MM.1S (cell line): Measurements from ENCODE around the gene C12orf42.

ENCODE experiments used
- DNase-seq: peaks from one replicate; pipeline ENCODE4 v3.0.0-alpha.2; 2015
- H2AFZ ChIP-seq: fragments of 300-600 bp; sonication (generic); 2 replicates; pipeline ENCODE4 v1.6.0; 2016; ENCODE audit warnings: antibody characterized with exemption, low read length
- H3F3A ChIP-seq: fragments of 300-600 bp; sonication (generic); 2 replicates; pipeline ENCODE4 v1.6.1; 2016; ENCODE audit warnings: mild to moderate bottlenecking, antibody characterized with exemption, low read length, moderate library complexity, mixed read lengths; ENCODE audit not compliant: insufficient read depth
- H3K27ac ChIP-seq: fragments of 300-600 bp; sonication (generic); 2 replicates; pipeline ENCODE4 v1.5.1; 2016; ENCODE audit warnings: mild to moderate bottlenecking, low read length
- H3K27me3 ChIP-seq: fragments of 300-600 bp; sonication (generic); replicated peaks from 2 replicates; pipeline ENCODE4 v1.6.0; 2016; ENCODE audit warnings: low read length; ENCODE audit not compliant: insufficient read depth
- H3K36me3 ChIP-seq: fragments of 300-600 bp; sonication (generic); replicated peaks from 2 replicates; pipeline ENCODE4 v1.6.1; 2016; ENCODE audit warnings: mild to moderate bottlenecking, low read length, mixed read lengths; ENCODE audit not compliant: insufficient read depth
- H3K4me1 ChIP-seq: fragments of 300-600 bp; sonication (generic); 2 replicates; pipeline ENCODE4 v1.6.1; 2016; ENCODE audit warnings: low read length, mixed read lengths
- H3K4me2 ChIP-seq: fragments of 300-600 bp; sonication (generic); 2 replicates; pipeline ENCODE4 v1.6.0; 2016; ENCODE audit warnings: low read depth, low read length
- H3K4me3 ChIP-seq: fragments of 300-600 bp; sonication (generic); 2 replicates; pipeline ENCODE4 v1.5.1; 2016; ENCODE audit warnings: low read length, mixed read lengths
- H3K79me2 ChIP-seq: fragments of 300-600 bp; sonication (generic); 2 replicates; pipeline ENCODE4 v1.6.1; 2016; ENCODE audit warnings: mixed run types, low read length, mixed read lengths
- H3K9ac ChIP-seq: fragments of 300-600 bp; sonication (generic); 2 replicates; pipeline ENCODE4 v1.6.1; 2016; ENCODE audit warnings: low read length, mixed read lengths
- H3K9me2 ChIP-seq: fragments of 300-600 bp; sonication (generic); replicated peaks from 2 replicates; pipeline ENCODE4 v1.6.1; 2016; ENCODE audit warnings: mild to moderate bottlenecking, low read length, mixed read lengths; ENCODE audit not compliant: insufficient read depth
- H3K9me3 ChIP-seq: fragments of 300-600 bp; sonication (generic); replicated peaks from 2 replicates; pipeline ENCODE4 v1.6.1; 2016; ENCODE audit warnings: mild to moderate bottlenecking, low read length, mixed read lengths; ENCODE audit not compliant: insufficient read depth
- H4K20me1 ChIP-seq: fragments of 300-600 bp; sonication (generic); 2 replicates; pipeline ENCODE4 v1.6.1; 2016; ENCODE audit warnings: mild to moderate bottlenecking, low read length, moderate library complexity, mixed read lengths; ENCODE audit not compliant: insufficient read depth
- EZH2 ChIP-seq: fragments of 300-600 bp; sonication (generic); optimal IDR thresholded peaks from 2 replicates; pipeline ENCODE3; 2017; ENCODE audit warnings: low read depth, mild to moderate bottlenecking, antibody characterized with exemption, low read length, mixed read lengths
- EZH2phosphoT487 ChIP-seq: fragments of 300-600 bp; sonication (generic); IDR thresholded peaks from 2 replicates; pipeline ENCODE4 v1.6.1; 2018; ENCODE audit warnings: antibody characterized with exemption, low read length
- TF ChIP-seq, protein P1 (sequence below): fragments of 300-600 bp; sonication (generic); IDR thresholded peaks from 2 replicates; pipeline ENCODE4 v1.5.1; 2016; ENCODE audit warnings: antibody characterized with exemption, low read length, mixed read lengths

C12orf42 gene

DNA sequence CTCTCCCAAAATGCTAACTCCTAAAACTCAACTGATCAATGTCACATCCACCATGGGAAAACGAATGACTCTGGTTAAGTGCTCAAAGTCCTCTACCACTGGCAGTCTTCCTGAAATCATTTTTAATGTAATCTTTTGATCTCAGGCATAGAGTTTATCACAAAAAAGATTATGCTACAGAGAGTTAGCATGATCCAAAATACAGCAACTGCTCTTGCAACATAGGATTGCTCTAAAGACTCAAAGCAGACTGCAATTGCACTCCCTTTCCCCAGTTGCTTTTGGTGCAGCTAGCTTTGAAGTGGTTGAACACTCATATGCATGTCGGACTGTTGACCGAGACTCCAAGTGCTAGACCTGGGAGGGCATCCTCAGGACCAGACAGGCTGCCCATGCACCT, 109.3 kb downstream of the C12orf42 start:
- Histone ChIP-seq H3K4me2 (no peak overlapping the region), H3K4me1 (no peaks in the 10 kb centered on the region), H3K36me3 (no peaks in the 10 kb centered on the region), H4K20me1 (no peaks in the 10 kb centered on the region), H3K27me3 (no peaks in the 10 kb centered on the region), H3K9ac (no peak overlapping the region), H3F3A (no peaks in the 10 kb centered on the region), H3K4me3 (no peak overlapping the region), H3K79me2 (no peaks in the 10 kb centered on the region), H3K27ac (no peak overlapping the region), H2AFZ (no peak overlapping the region), H3K9me3 (no peaks in the 10 kb centered on the region), H3K9me2 (no peaks in the 10 kb centered on the region)
- DNase-seq: no peak
- TF ChIP-seq, protein P1, sequence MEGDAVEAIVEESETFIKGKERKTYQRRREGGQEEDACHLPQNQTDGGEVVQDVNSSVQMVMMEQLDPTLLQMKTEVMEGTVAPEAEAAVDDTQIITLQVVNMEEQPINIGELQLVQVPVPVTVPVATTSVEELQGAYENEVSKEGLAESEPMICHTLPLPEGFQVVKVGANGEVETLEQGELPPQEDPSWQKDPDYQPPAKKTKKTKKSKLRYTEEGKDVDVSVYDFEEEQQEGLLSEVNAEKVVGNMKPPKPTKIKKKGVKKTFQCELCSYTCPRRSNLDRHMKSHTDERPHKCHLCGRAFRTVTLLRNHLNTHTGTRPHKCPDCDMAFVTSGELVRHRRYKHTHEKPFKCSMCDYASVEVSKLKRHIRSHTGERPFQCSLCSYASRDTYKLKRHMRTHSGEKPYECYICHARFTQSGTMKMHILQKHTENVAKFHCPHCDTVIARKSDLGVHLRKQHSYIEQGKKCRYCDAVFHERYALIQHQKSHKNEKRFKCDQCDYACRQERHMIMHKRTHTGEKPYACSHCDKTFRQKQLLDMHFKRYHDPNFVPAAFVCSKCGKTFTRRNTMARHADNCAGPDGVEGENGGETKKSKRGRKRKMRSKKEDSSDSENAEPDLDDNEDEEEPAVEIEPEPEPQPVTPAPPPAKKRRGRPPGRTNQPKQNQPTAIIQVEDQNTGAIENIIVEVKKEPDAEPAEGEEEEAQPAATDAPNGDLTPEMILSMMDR: no peak
- TF ChIP-seq EZH2 (no peak), EZH2phosphoT487 (no peak)

DNA sequence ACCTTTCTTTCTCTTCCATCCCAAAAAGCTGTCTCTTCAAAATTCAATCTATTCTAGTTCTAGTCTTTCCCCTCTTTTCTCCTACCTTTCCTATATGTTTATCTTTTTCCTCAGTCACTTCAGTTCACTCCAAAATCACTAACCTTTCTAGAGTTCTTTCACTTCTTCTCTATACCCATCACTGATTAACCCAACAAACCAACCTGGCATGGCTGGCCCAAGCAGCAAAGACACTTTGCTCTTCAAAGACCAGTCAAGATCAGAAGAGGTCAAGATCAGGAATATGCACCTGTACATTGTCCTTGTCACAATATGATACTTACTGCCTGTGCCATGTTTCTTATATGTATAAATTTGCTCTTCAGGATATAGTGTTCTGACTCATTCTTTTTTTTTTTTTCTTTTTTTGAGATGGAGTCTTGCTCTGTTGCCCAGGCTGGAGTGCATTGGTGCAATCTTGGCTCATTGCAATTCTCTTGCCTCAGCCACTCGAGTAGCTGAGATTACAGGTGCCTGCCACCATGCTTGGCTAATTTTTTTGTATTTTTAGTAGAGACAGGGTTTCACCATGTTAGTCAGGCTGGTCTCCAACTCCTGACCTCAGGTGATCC, 112.9 kb downstream of the C12orf42 start:
- H3K79me2 ChIP-seq: no peaks in the 10 kb centered on the region
- H3K4me1 ChIP-seq: no peaks in the 10 kb centered on the region
- no peaks in the 10 kb centered on the region for H3F3A ChIP-seq
- H3K27me3 ChIP-seq: no peaks in the 10 kb centered on the region
- no peaks in the 10 kb centered on the region for H3K9me2 ChIP-seq
- H3K9me3 ChIP-seq: no peaks in the 10 kb centered on the region
- H3K4me2 ChIP-seq: no peak overlapping the region
- no peaks in the 10 kb centered on the region for H3K36me3 ChIP-seq
- H3K27ac ChIP-seq: no peak overlapping the region
- H3K4me3 ChIP-seq: no peak overlapping the region
- H2AFZ ChIP-seq: no peak overlapping the region
- H3K9ac ChIP-seq: no peak overlapping the region
- DNase-seq: no peak
- no peaks in the 10 kb centered on the region for H4K20me1 ChIP-seq
- TF ChIP-seq EZH2phosphoT487: no peak
- TF ChIP-seq, protein P1: no peak
- TF ChIP-seq EZH2: no peak

DNA sequence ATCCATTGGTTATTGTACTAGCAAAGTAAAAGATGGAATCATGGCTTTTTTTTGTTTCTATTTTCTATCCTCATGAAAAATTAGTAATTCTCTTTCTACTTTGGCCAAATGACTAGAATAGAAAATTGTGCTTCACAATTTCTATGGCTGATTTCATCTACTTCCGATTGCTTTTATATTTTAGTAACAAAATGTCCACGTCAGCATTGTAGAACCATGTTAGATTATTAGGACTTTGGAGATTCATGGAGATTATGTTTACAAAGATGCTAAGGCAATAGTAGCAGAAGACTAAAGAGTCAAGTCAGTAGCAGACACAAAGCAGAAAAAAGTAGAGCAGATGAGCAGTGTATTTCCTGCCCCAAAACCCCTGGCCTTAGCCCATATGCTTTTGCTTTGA, 113.6 kb downstream of the C12orf42 start:
- Histone ChIP-seq H3K27ac (no peak overlapping the region), H3K4me1 (no peaks in the 10 kb centered on the region), H3F3A (no peaks in the 10 kb centered on the region), H3K27me3 (no peaks in the 10 kb centered on the region), H3K9me2 (no peaks in the 10 kb centered on the region), H2AFZ (no peak overlapping the region), H3K4me2 (no peak overlapping the region), H3K9ac (no peak overlapping the region), H3K36me3 (no peaks in the 10 kb centered on the region), H3K79me2 (no peaks in the 10 kb centered on the region), H4K20me1 (no peaks in the 10 kb centered on the region), H3K4me3 (no peak overlapping the region), H3K9me3 (no peaks in the 10 kb centered on the region)
- TF ChIP-seq EZH2: no peak
- TF ChIP-seq EZH2phosphoT487: no peak
- TF ChIP-seq, protein P1: no peak
- no peak for DNase-seq
